HepG2 (cell line): ENCODE data around the gene CLEC7A. TPM values are rescaled to one million over a fixed set of nuclear protein-coding genes. Genes with fewer than 3 reads are reported as not detected.

Experiments
- ATAC-seq: fragments of 200-7000 bp; cut with Tn5 transposase; 3 replicates; pipeline ENCODE4 v1.9.1; 2020; ENCODE audit warnings: mild to moderate bottlenecking, moderate library complexity
- BruUV-seq: library from RNA; stranded (reverse); fragments of 400-500 nt; replicated peaks from 2 replicates; lab custom pipeline; 2021; lab: Mats Ljungman, UMichigan
- CTCF ChIA-PET: fragments of 300-600 bp; formaldehyde crosslinking; extraction: SDS; loops from one replicate; lab custom pipeline; 2021; ENCODE audit warnings: low total read pairs, inconsistent platforms, low intra/inter-chr PET ratio; lab: Yijun Ruan, JAX
- POLR2A ChIA-PET: fragments of 350-600 bp; sonication (Branson Sonifier 250); formaldehyde crosslinking; loops from one replicate; lab custom pipeline; 2020; ENCODE audit warnings: antibody characterized with exemption, inconsistent platforms; lab: Yijun Ruan, JAX
- DNase-seq: peaks from one replicate; pipeline ENCODE4 v3.0.0-alpha.2; 2015; ENCODE audit warnings: low spot score
- FAIRE-seq: peaks from 3 replicates; lab custom pipeline; 2011; peaks lifted over from hg19 to GRCh38; lab: Jason Lieb, UNC
- H2AFZ ChIP-seq: one replicate; pipeline ENCODE4 v1.6.1; 2011; ENCODE audit warnings: low read length, inconsistent platforms
- H3K27ac ChIP-seq: fragments of 300-600 bp; 3 replicates; pipeline ENCODE4 v1.8.0; 2011; ENCODE audit warnings: mixed run types, mild to moderate bottlenecking, mixed read lengths, low read length, inconsistent platforms; ENCODE audit not compliant: insufficient read depth; ENCODE audit errors: extremely low read length
- H3K27me3 ChIP-seq, 2 experiments: fragments of 200-600 bp in 1 of 2; 2 replicates in 1 of 2; 3 replicates in 1 of 2; pipeline versions ENCODE4 v1.6.0 to v1.8.0; 2011; ENCODE audit warnings: low read length in 2 of 2, mild to moderate bottlenecking in 2 of 2, moderate library complexity in 2 of 2, inconsistent platforms in 1 of 2; ENCODE audit not compliant: insufficient read depth in 2 of 2, control insufficient read depth in 1 of 2
- H3K36me3 ChIP-seq, 2 experiments: fragments of 200-600 bp in 1 of 2; replicated peaks in 1 of 2; 2 replicates in 1 of 2; 3 replicates in 1 of 2; pipeline versions ENCODE4 v1.5.1 to v1.8.0; 2011; ENCODE audit warnings: low read length in 2 of 2, inconsistent platforms in 1 of 2; ENCODE audit not compliant: insufficient read depth in 2 of 2, control insufficient read depth in 1 of 2
- H3K4me1 ChIP-seq: 2 replicates; pipeline ENCODE4 v1.5.1; 2012; ENCODE audit warnings: low read length, inconsistent platforms; ENCODE audit not compliant: insufficient read depth
- H3K4me2 ChIP-seq: 2 replicates; pipeline ENCODE4 v1.6.0; 2011; ENCODE audit warnings: low read depth, low read length, inconsistent platforms
- H3K4me3 ChIP-seq, 3 experiments: fragments of 200-600 bp in 1 of 3; sonication (generic), shearing (Covaris generic) in 1 of 3; replicated peaks in 1 of 3; 2 replicates each; pipeline ENCODE4 v1.5.1; 2011 to 2016; ENCODE audit warnings: low read length in 3 of 3, inconsistent platforms in 2 of 3, low read depth in 2 of 3, mild to moderate bottlenecking in 2 of 3, control low read depth in 1 of 3, mixed read lengths in 1 of 3; ENCODE audit not compliant: insufficient read depth in 1 of 3
- H3K79me2 ChIP-seq: one replicate; pipeline ENCODE4 v1.6.1; 2011; ENCODE audit warnings: low read length, inconsistent platforms; ENCODE audit not compliant: insufficient read depth
- H3K9ac ChIP-seq: 2 replicates; pipeline ENCODE4 v1.6.0; 2011; ENCODE audit warnings: mild to moderate bottlenecking, low read depth, low read length, inconsistent platforms; ENCODE audit not compliant: insufficient read depth
- H3K9me3 ChIP-seq: 2 replicates; pipeline ENCODE4 v1.5.1; 2012; ENCODE audit warnings: mild to moderate bottlenecking, low read length
- H4K20me1 ChIP-seq: 2 replicates; pipeline ENCODE4 v1.6.0; 2011; ENCODE audit warnings: inconsistent platforms, mild to moderate bottlenecking, low read length, moderate library complexity; ENCODE audit not compliant: insufficient read depth
- FOXJ3 ChIP-seq: sonication (generic); formaldehyde crosslinking; IDR thresholded peaks from 2 replicates; pipeline ENCODE4 v1.4.0; 2020; ENCODE audit warnings: missing genetic modification reagents, mild to moderate bottlenecking, borderline replicate concordance
- MAFF ChIP-seq: IDR thresholded peaks from 2 replicates; pipeline ENCODE4 v1.6.1; 2011; ENCODE audit warnings: low read depth, low read length, improper control_type of control experiment
- MAFK ChIP-seq, 2 experiments: IDR thresholded peaks in 1 of 2; conservative IDR thresholded peaks in 1 of 2; 2 replicates each; pipeline ENCODE4 v1.6.1; 2011; ENCODE audit warnings: improper control_type of control experiment in 2 of 2, low read length in 2 of 2
- THAP11 ChIP-seq: IDR thresholded peaks from 2 replicates; pipeline ENCODE4 v1.6.1; 2016; ENCODE audit warnings: missing biosample characterization, missing genetic modification reagents
- ZNF839 ChIP-seq: sonication (generic); formaldehyde crosslinking; IDR thresholded peaks from 2 replicates; pipeline ENCODE4 v1.4.0; 2020; ENCODE audit warnings: missing genetic modification reagents, mild to moderate bottlenecking, borderline replicate concordance
- WGBS: methylation state at CpG from one replicate; pipeline ENCODE4 v1.1.6; 2017; ENCODE audit warnings: low lambda C conversion rate; 5-methylcytosine and 5-hydroxymethylcytosine counted together
- in situ Hi-C: cut with HindIII; loops from 2 replicates; pipeline ENCODE4 v1.10.0; 2017; ENCODE audit warnings: low pct_unique_long_range_greater_than_20kb; ENCODE audit not compliant: extremely low pct_ligation_motif_present
- intact Hi-C: fragments of 100-400 bp; cut with micrococcal nuclease; formaldehyde crosslinking; loops from one replicate; pipeline ENCODE4 v1.10.0; 2022; ENCODE audit not compliant: unreplicated experiment
- polyA plus RNA-seq, 8 experiments: library from polyadenylated mRNA; depleted of rRNA in 3 of 8; stranded (reverse) in 7 of 8; unstranded in 1 of 8; fragments of >200 nt; fragmentation: Illumina TruSeq in 4 of 8; extraction: Trizol in 4 of 8; gene quantifications; 2 replicates each; pipeline versions ENCODE4 v1.2.1 to v1.2.3, GENCODE V29; 2011 to 2016; ENCODE audit warnings: low read depth in 4 of 8, missing spikeins in 1 of 8, mixed read lengths in 1 of 8; ENCODE audit not compliant: insufficient read depth in 1 of 8
- total RNA-seq, 5 experiments: library from RNA; depleted of rRNA; stranded (reverse); fragments of >200 nt; fragmentation: Illumina TruSeq; extraction: Trizol; gene quantifications; 2 replicates each; pipeline ENCODE4 v1.2.3, GENCODE V29; 2016; ENCODE audit warnings: low read depth in 1 of 5

The CLEC7A gene
- total and polyA plus RNA-seq, 2 of the 13 experiments (the other 11 are each of a cell fraction or from before 2014, with no cell fraction given), result not detected

GRCh38 chr12:10086387-10086786 is 43.6 kb downstream of the CLEC7A start:
- H4K20me1 ChIP-seq, result no peaks in the 10 kb centered on the region
- 13% methylated on average over 3 of the region's 3 CpGs for WGBS
- TF ChIP-seq FOXJ3 (CRISPR knock-in tag) (no peak), ZNF839 (CRISPR knock-in tag) (no peak)
- TF ChIP-seq, all 625 proteins: peak for 0
- no peak overlapping the region for H2AFZ ChIP-seq
- DNase-seq (no peak), FAIRE-seq (no peak), ATAC-seq (no peak)
- no peak overlapping the region for H3K27ac ChIP-seq
- no peaks in the 10 kb centered on the region for H3K4me1 ChIP-seq
- H3K27me3 ChIP-seq, result no peaks in the 10 kb centered on the region; a peak in 1 of 5 replicates
- no peak overlapping the region for H3K9ac ChIP-seq
- ChIA-PET POLR2A (no interaction called here), CTCF (no interaction called here)
- intact Hi-C loops, result no loop called here
- H3K4me2 ChIP-seq, result no peak overlapping the region
- no TSS peak for BruUV-seq
- no peaks in the 10 kb centered on the region for H3K9me3 ChIP-seq
- no peaks in the 10 kb centered on the region for H3K36me3 ChIP-seq
- in situ Hi-C loops, result no loop called here
- H3K4me3 ChIP-seq, result no peak overlapping the region
- H3K79me2 ChIP-seq, result no peaks in the 10 kb centered on the region

DNA sequence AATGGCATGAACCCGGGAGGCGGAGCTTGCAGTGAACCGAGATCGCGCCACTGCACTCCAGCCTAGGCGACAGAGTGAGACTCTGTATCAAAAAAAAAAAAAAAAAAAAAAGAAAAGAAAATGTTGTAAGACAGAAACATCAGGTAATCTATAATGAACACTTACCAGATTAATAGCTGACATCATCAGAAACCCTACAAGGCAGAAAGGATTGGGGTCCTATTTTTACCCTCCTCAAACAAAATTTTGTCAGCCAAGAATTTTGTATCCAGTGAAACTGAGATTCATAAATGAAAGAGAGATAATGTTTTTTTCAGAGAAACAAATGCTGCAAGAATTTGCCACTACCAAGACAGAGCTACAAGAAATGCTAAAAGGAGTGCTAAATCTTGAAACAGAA is 45.3 kb downstream of the CLEC7A start:
- H3K27me3 ChIP-seq, result no peaks in the 10 kb centered on the region
- no peak overlapping the region for H3K27ac ChIP-seq
- no peaks in the 10 kb centered on the region for H3K9me3 ChIP-seq
- WGBS, result 50% methylated on average over 6 of the region's 6 CpGs
- intact Hi-C loops (no loop called here), in situ Hi-C loops (no loop called here)
- no peak overlapping the region for H3K4me2 ChIP-seq
- H2AFZ ChIP-seq, result no peak overlapping the region
- no peaks in the 10 kb centered on the region for H3K4me1 ChIP-seq
- DNase-seq (no peak), ATAC-seq (no peak), FAIRE-seq (no peak)
- CTCF ChIA-PET, result no interaction called here
- no peak overlapping the region for H3K9ac ChIP-seq
- H3K79me2 ChIP-seq, result no peaks in the 10 kb centered on the region
- no peak overlapping the region for H3K4me3 ChIP-seq
- TF ChIP-seq THAP11 (CRISPR knock-in tag) (no peak), MAFK (conservative IDR thresholded peaks at IDR 0.05 in 1 of 2, IDR thresholded peaks at IDR 0.05 in 1 of 2; ENCODE audit: low read length in 2 of 2) (peak; percentile 71 to 85), MAFF (peak; percentile 82)
- H4K20me1 ChIP-seq, result no peaks in the 10 kb centered on the region
- POLR2A ChIA-PET, result no interaction called here
- H3K36me3 ChIP-seq, result no peaks in the 10 kb centered on the region
- no TSS peak for BruUV-seq
